ENCODE data around the gene MOB1B.

DNA sequence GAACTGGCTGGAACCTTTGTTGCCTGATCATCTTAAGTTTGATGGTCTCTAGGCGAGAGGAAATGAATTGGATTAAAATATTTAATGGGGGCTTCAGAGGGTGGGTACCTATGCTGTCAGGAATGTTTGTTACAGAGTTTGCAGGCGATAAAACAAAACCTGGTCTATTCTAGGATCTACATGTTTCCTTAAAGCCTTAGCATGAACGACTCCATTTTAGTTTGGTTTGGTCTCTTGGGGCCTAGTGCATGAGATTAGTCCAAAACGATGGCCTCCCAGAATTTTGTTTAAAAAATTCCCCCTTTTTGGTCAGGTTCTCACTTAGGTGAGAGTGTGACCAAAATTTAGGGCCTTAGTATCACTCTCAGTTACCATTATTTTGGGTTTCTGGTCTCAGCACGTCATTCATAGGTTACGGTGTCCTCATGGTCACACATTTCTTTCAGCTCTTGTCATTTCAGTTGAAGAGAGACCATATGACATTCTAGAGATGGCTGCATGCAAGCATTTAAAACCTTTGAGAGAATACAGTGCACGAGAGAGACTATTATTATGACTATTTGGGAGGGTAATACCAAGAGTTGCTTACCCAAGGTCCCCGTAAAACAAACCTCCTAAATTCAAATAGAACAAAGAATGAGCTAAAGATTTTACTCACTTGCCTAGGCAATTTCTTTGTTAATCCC lies 13.8 kb downstream of the MOB1B start:
- TF ChIP-seq, protein P1, sequence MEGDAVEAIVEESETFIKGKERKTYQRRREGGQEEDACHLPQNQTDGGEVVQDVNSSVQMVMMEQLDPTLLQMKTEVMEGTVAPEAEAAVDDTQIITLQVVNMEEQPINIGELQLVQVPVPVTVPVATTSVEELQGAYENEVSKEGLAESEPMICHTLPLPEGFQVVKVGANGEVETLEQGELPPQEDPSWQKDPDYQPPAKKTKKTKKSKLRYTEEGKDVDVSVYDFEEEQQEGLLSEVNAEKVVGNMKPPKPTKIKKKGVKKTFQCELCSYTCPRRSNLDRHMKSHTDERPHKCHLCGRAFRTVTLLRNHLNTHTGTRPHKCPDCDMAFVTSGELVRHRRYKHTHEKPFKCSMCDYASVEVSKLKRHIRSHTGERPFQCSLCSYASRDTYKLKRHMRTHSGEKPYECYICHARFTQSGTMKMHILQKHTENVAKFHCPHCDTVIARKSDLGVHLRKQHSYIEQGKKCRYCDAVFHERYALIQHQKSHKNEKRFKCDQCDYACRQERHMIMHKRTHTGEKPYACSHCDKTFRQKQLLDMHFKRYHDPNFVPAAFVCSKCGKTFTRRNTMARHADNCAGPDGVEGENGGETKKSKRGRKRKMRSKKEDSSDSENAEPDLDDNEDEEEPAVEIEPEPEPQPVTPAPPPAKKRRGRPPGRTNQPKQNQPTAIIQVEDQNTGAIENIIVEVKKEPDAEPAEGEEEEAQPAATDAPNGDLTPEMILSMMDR (IDR thresholded peaks at IDR 0.05), result no peak
- no peak for TF ChIP-seq POLR2A (IDR thresholded peaks at IDR 0.05)
